Panc1 (cell line): ENCODE data around the gene OR5A1.

Source experiments
- POLR2AphosphoS5 ChIP-seq: IDR thresholded peaks from 2 replicates; pipeline ENCODE4 v1.6.1; 2012; ENCODE audit warnings: mild to moderate bottlenecking, low read depth, low read length, moderate library complexity
- TF ChIP-seq, protein P1 (sequence below): fragments of 450-650 bp; IDR thresholded peaks from 2 replicates; pipeline ENCODE4 v1.5.1; 2017; ENCODE audit warnings: mild to moderate bottlenecking

GRCh38 chr11:59475176-59475575, 38.9 kb downstream of the OR5A1 start:
- TF ChIP-seq, protein P1, sequence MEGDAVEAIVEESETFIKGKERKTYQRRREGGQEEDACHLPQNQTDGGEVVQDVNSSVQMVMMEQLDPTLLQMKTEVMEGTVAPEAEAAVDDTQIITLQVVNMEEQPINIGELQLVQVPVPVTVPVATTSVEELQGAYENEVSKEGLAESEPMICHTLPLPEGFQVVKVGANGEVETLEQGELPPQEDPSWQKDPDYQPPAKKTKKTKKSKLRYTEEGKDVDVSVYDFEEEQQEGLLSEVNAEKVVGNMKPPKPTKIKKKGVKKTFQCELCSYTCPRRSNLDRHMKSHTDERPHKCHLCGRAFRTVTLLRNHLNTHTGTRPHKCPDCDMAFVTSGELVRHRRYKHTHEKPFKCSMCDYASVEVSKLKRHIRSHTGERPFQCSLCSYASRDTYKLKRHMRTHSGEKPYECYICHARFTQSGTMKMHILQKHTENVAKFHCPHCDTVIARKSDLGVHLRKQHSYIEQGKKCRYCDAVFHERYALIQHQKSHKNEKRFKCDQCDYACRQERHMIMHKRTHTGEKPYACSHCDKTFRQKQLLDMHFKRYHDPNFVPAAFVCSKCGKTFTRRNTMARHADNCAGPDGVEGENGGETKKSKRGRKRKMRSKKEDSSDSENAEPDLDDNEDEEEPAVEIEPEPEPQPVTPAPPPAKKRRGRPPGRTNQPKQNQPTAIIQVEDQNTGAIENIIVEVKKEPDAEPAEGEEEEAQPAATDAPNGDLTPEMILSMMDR = no peak
- TF ChIP-seq POLR2AphosphoS5 = no peak
